MM.1S (cell line): Measurements from ENCODE around the gene PIGT.

ENCODE experiments used
- EZH2 ChIP-seq: fragments of 300-600 bp; sonication (generic); optimal IDR thresholded peaks from 2 replicates; pipeline ENCODE3; 2017; ENCODE audit warnings: low read depth, mild to moderate bottlenecking, antibody characterized with exemption, low read length, mixed read lengths
- TF ChIP-seq, protein P1 (sequence below): fragments of 300-600 bp; sonication (generic); IDR thresholded peaks from 2 replicates; pipeline ENCODE4 v1.5.1; 2016; ENCODE audit warnings: antibody characterized with exemption, low read length, mixed read lengths

DNA sequence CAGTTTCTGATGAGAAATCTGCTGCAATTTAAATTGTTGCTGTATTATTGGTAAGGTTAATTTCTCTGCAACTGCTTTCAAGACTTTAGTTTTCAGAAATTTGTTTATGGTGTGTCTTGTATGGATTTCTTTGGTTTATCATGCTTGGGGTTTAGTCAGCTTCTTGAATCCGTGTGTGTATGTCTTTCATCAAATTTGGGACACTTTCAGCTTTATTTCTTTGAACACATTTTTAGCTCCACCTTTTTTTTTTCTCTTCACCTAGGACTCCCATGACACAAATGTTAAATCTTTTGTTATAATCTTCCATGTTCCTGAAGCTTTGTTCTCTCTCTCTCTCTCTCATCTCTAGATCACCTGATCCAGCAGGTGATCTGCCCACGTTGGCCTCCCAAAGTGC, 24.4 kb upstream of the PIGT start:
- TF ChIP-seq, protein P1, sequence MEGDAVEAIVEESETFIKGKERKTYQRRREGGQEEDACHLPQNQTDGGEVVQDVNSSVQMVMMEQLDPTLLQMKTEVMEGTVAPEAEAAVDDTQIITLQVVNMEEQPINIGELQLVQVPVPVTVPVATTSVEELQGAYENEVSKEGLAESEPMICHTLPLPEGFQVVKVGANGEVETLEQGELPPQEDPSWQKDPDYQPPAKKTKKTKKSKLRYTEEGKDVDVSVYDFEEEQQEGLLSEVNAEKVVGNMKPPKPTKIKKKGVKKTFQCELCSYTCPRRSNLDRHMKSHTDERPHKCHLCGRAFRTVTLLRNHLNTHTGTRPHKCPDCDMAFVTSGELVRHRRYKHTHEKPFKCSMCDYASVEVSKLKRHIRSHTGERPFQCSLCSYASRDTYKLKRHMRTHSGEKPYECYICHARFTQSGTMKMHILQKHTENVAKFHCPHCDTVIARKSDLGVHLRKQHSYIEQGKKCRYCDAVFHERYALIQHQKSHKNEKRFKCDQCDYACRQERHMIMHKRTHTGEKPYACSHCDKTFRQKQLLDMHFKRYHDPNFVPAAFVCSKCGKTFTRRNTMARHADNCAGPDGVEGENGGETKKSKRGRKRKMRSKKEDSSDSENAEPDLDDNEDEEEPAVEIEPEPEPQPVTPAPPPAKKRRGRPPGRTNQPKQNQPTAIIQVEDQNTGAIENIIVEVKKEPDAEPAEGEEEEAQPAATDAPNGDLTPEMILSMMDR, result no peak
- TF ChIP-seq EZH2, result no peak
